A549 (cell line): ENCODE results near the gene SCYL3. TPM values are rescaled to one million over a fixed set of nuclear protein-coding genes. Genes with fewer than 3 reads are reported as not detected.

Source experiments
- polyA plus RNA-seq, 4 experiments: library from polyadenylated mRNA; depleted of rRNA in 3 of 4; stranded (reverse); fragments of >200 nt; fragmentation: RNase III in 1 of 4; extraction: RNeasy Plus Mini Kit Qiagen cat#74134 plus additional on column Dnase treatment in 1 of 4; gene quantifications; 2 replicates in 3 of 4; 3 replicates in 1 of 4; pipeline ENCODE4 v1.2.3, GENCODE V29; 2011 to 2017
- small RNA-seq, 6 experiments: library from RNA; depleted of rRNA; stranded (forward); fragments of <200 nt; gene quantifications; one replicate each; pipeline ENCODE3, GENCODE V24; 2012

Gene SCYL3
- polyA plus RNA-seq, 2 of the 4 experiments (the other 2 are of a cell fraction): 3.2 to 7.3 TPM

Small RNA genes within 50 kb of the gene (small RNA-seq; reads per million reads assigned to genes)
- gene RN7SL333P: 0 to 2.6 (median 0) reads per million in 6 experiments

Other genes with a start within 250 kb of the SCYL3 start
- gene SELL, start 182.3 kb downstream of the SCYL3 start, polyA plus RNA-seq (2011; rRNA removed): 0.22 and 0.39 TPM in 2 replicates
- gene SELL, start 182.3 kb downstream of the SCYL3 start, polyA plus RNA-seq (2017; fragmentation: RNase III; extraction: RNeasy Plus Mini Kit Qiagen cat#74134 plus additional on column Dnase treatment): 0.10 to 0.39 TPM (median 0.20 TPM) in 3 replicates
- gene SELE, start 159.8 kb downstream of the SCYL3 start, polyA plus RNA-seq (2011; rRNA removed): not detected in 2 replicates
- gene SELE, start 159.8 kb downstream of the SCYL3 start, polyA plus RNA-seq (2017; fragmentation: RNase III; extraction: RNeasy Plus Mini Kit Qiagen cat#74134 plus additional on column Dnase treatment): not detected in 3 replicates
- gene METTL18, start 99.0 kb downstream of the SCYL3 start, polyA plus RNA-seq (2011; rRNA removed): 7.2 and 11.4 TPM in 2 replicates
- 7.3 to 7.8 TPM (median 7.5 TPM) in 3 replicates for gene METTL18, start 99.0 kb downstream of the SCYL3 start, polyA plus RNA-seq (2017; fragmentation: RNase III; extraction: RNeasy Plus Mini Kit Qiagen cat#74134 plus additional on column Dnase treatment)
- 16.8 and 19.0 TPM in 2 replicates for gene KIFAP3, start 180.8 kb upstream of the SCYL3 start, polyA plus RNA-seq (2011; rRNA removed)
- 11.7 to 12.9 TPM (median 12.5 TPM) in 3 replicates for gene KIFAP3, start 180.8 kb upstream of the SCYL3 start, polyA plus RNA-seq (2017; fragmentation: RNase III; extraction: RNeasy Plus Mini Kit Qiagen cat#74134 plus additional on column Dnase treatment)